Retinal pigment epithelial cell (primary cell): ENCODE results near the gene MYMK.

Source experiments
- DNase-seq: peaks from one replicate; pipeline ENCODE4 v3.0.0-alpha.2; 2010; ENCODE audit warnings: low read depth
- H3K4me3 ChIP-seq: 2 replicates; pipeline ENCODE4 v1.5.1; 2011; ENCODE audit warnings: mild to moderate bottlenecking, low read length, control low read depth, moderate library complexity
- CTCF ChIP-seq: conservative IDR thresholded peaks from 2 replicates; pipeline ENCODE4 v1.5.1; 2011; ENCODE audit warnings: low read depth, low read length, control low read depth, inconsistent platforms

Gene MYMK

DNA sequence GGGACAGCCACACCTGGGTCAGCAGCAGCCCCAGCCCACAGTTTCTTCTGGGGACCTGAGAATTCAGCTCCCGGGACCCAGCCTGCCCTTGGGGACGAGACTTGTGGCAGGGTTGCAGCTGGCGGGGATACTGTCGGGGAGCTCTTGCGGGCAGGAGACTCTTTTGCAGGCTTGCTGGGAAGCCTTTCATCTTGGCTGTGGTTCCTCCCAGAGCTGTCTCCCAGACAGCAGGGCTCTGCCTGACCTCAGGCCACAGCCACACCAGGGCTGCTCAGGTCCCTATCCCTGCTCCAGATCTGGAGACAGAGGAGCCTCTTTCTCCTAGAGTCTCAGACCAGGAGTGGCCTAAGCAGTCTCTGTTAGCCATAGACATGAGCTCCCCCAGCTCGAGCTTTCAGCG, 4.7 kb upstream of the MYMK start:
- no peak for DNase-seq
- no peak for TF ChIP-seq CTCF

GRCh38 chr9:133528876-133529241, 4.1 kb upstream of the MYMK start:
- no peak overlapping the region for H3K4me3 ChIP-seq
- DNase-seq = no peak
- no peak for TF ChIP-seq CTCF

More for the DNA sequence above, 4.7 kb upstream of the MYMK start:
- no peak overlapping the region for H3K4me3 ChIP-seq

DNA sequence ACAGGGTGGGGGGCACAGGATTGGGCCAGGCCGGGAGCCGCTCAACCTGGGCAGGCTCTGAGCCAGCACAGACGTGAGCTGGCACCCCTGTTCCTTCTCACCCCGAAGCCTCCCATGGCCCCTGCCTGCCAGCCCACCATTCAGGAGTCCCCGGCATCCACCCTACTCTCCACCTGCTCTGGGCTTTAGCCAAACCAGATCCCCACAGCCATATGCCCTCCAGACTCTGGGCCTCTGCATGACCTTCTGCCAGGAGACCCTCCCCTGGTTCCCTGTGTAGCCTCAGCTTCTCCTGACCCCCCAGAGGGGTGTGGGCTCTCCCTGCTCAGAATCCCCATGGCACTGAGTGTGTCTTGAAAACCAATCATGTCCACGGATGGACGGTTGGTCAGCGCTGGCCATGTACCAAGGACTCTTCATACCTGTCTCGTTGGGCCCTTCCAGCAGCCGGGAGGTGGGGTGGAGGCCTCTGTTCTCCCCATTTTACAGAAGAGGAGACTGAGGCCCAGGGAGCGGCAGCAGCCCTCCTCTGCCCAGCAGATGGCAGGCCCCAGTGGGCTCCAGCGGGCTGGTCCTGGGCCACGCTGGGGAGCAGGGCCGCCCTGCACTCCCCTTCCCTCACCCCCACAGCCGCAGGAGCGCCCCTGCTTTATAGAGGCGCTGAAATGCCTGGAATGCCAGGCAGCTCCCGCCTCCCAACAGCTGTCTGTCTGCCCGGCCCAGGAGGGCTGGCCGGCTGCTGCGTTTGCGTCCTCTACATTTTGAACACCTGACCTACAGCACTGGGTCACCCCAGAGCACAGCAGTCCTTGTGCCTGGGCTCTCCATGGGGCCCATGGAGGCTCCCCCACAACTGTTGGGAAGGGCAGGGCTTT, 3.5 kb upstream of the MYMK start:
- DNase-seq = no peak
- H3K4me3 ChIP-seq = no peak overlapping the region
- no peak for TF ChIP-seq CTCF

DNA sequence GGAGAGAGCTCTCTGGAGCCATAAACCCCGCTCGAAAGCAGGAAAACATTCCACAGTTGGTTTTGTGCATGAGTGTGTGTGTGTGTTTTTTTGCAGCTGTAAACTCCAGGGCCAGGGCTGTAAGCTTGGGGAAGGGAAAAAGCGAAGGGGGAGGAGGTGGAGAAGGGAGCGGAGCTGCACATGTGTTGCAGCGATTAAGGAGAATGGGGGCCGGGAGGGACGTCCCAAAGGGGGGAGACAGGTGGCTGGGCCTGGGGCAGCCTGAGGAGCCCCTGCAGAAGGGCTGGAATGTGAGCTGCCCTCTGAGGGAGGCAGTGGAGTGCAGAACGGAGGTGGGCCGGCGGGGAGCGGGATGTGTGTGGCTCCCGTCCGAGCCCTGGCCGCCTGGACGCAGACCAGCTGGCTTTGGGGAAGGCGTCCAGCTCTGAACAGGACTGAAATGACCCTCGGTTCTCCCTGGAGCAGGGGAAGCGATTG, 2.7 kb upstream of the MYMK start:
- H3K4me3 ChIP-seq = no peak overlapping the region
- no peak for DNase-seq
- TF ChIP-seq CTCF = no peak

DNA sequence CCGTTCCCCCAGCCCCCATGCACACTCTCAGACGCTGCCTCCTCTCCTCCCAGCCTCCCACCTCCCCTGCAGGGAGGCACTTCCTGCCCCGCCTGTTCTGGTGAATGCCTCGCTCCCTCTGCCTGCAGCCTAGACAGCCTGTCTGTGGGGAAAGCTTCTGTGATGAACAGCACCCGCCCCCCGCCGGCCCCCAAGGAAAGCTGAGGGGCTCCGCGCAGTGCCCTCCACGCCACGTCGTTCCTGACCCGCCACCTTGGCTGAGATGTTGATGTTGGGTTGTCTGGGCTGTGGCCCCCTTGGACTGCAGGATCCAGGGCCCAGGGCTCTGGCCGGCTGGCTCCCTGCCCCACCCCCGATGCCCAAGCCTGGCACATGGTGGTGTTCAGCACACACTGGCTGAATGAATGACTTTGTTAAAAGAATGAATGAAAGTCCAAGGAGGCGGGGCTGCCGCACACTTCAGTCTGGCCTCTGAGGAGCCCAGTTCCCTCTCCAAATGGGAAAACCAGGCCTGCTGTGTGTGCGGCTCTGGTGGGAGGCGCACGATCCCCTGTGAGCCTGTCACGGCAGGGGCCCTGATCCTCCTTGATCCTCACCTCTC, 2.1 kb upstream of the MYMK start:
- H3K4me3 ChIP-seq = no peak overlapping the region
- DNase-seq = no peak
- no peak for TF ChIP-seq CTCF

- DNase-seq = no peak
- TF ChIP-seq CTCF = no peak
- no peak overlapping the region for H3K4me3 ChIP-seq
Observed at GRCh38 chr9:133525677-133526076, 918 bp upstream of the MYMK start.

GRCh38 chr9:133524146-133524545, 613 bp downstream of the MYMK start:
- no peak overlapping the region for H3K4me3 ChIP-seq
- DNase-seq = no peak
- no peak for TF ChIP-seq CTCF
